Neural cell (in vitro differentiated cells): Measurements from ENCODE around the gene ABL2. TPM values are rescaled to one million over a fixed set of nuclear protein-coding genes. Genes with fewer than 3 reads are reported as not detected.

Experiments
- H2AFZ ChIP-seq: fragments of 200-600, 300-800 bp; sonication (generic), shearing (Covaris generic); 2 replicates; pipeline ENCODE4 v1.6.0; 2014; ENCODE audit warnings: low read depth, mild to moderate bottlenecking, antibody characterized with exemption, low read length, moderate library complexity
- H3F3A ChIP-seq: fragments of 200-600 bp; shearing (Covaris generic); 2 replicates; pipeline ENCODE4 v1.6.1; 2016; ENCODE audit warnings: mild to moderate bottlenecking, moderate library complexity, mixed read lengths, antibody characterized with exemption, low read length; ENCODE audit not compliant: insufficient read depth, poor library complexity, severe bottlenecking
- H3K27ac ChIP-seq: fragments of 200-600, 300-800 bp; sonication (generic), shearing (Covaris generic); 2 replicates; pipeline ENCODE4 v1.5.1; 2014; ENCODE audit warnings: mild to moderate bottlenecking, low read length, moderate library complexity
- H3K27me3 ChIP-seq: fragments of 300-800, 200-600 bp; sonication (generic), shearing (Covaris generic); 2 replicates; pipeline ENCODE4 v1.6.0; 2014; ENCODE audit warnings: mild to moderate bottlenecking, low read depth, low read length, moderate library complexity; ENCODE audit not compliant: insufficient read depth
- H3K36me3 ChIP-seq: fragments of 300-800, 200-600 bp; sonication (generic), shearing (Covaris generic); 2 replicates; pipeline ENCODE4 v1.5.1; 2014; ENCODE audit warnings: mild to moderate bottlenecking, antibody characterized with exemption, low read length, moderate library complexity; ENCODE audit not compliant: insufficient read depth
- H3K4me2 ChIP-seq: fragments of 300-800, 200-600 bp; sonication (generic), shearing (Covaris generic); 2 replicates; pipeline ENCODE4 v1.6.0; 2014; ENCODE audit warnings: mild to moderate bottlenecking, low read length
- H3K4me3 ChIP-seq: fragments of 300-800, 200-600 bp; sonication (generic), shearing (Covaris generic); 2 replicates; pipeline ENCODE4 v1.5.1; 2014; ENCODE audit warnings: mild to moderate bottlenecking, low read length, moderate library complexity
- H3K79me2 ChIP-seq: fragments of 200-600 bp; shearing (Covaris generic); replicated peaks from 2 replicates; pipeline ENCODE4 v1.6.0; 2014; ENCODE audit warnings: mild to moderate bottlenecking, low read length, moderate library complexity; ENCODE audit not compliant: insufficient read depth
- H3K9ac ChIP-seq: fragments of 300-800, 200-600 bp; sonication (generic), shearing (Covaris generic); 2 replicates; pipeline ENCODE4 v1.6.1; 2016; ENCODE audit warnings: mild to moderate bottlenecking, low read length, mixed read lengths
- H3K9me2 ChIP-seq: fragments of 200-600 bp; shearing (Covaris generic); 2 replicates; pipeline ENCODE4 v1.6.1; 2016; ENCODE audit warnings: mild to moderate bottlenecking, low read length, mixed read lengths; ENCODE audit not compliant: insufficient read depth
- H3K9me3 ChIP-seq: fragments of 200-600, 300-800 bp; sonication (generic), shearing (Covaris generic); 2 replicates; pipeline ENCODE4 v1.6.1; 2016; ENCODE audit warnings: mild to moderate bottlenecking, mixed run types, low read length, moderate library complexity, mixed read lengths
- H4K20me1 ChIP-seq: fragments of 200-600 bp; shearing (Covaris generic); 2 replicates; pipeline ENCODE4 v1.6.1; 2016; ENCODE audit warnings: mild to moderate bottlenecking, mixed run types; ENCODE audit not compliant: insufficient read depth
- EP300 ChIP-seq: fragments of 450-650 bp; conservative IDR thresholded peaks from 2 replicates; pipeline ENCODE4 v1.6.1; 2014; ENCODE audit warnings: antibody characterized with exemption, mild to moderate bottlenecking, moderate library complexity; ENCODE audit not compliant: poor library complexity, severe bottlenecking
- EZH2 ChIP-seq: fragments of 200-600, 300-800 bp; shearing (Covaris generic), sonication (generic); IDR thresholded peaks from 2 replicates; pipeline ENCODE4 v1.6.1; 2014; ENCODE audit warnings: antibody characterized with exemption, low read length, borderline replicate concordance, mild to moderate bottlenecking; ENCODE audit not compliant: insufficient read depth, poor library complexity, severe bottlenecking
- MXI1 ChIP-seq: fragments of 450-650 bp; conservative IDR thresholded peaks from 2 replicates; pipeline ENCODE4 v1.6.1; 2014; ENCODE audit warnings: antibody characterized with exemption, mild to moderate bottlenecking; ENCODE audit not compliant: poor library complexity, severe bottlenecking
- POLR2AphosphoS5 ChIP-seq: IDR thresholded peaks from 2 replicates; pipeline ENCODE4 v1.6.1; 2012
- RAD21 ChIP-seq: fragments of 450-650 bp; conservative IDR thresholded peaks from 2 replicates; pipeline ENCODE4 v1.6.1; 2014; ENCODE audit warnings: antibody characterized with exemption, mild to moderate bottlenecking, moderate library complexity
- SMC3 ChIP-seq: fragments of 450-650 bp; conservative IDR thresholded peaks from 2 replicates; pipeline ENCODE4 v1.6.1; 2014; ENCODE audit warnings: antibody characterized with exemption, mild to moderate bottlenecking, moderate library complexity; ENCODE audit not compliant: poor library complexity
- TAF1 ChIP-seq: IDR thresholded peaks from 2 replicates; pipeline ENCODE4 v1.6.1; 2012; ENCODE audit warnings: low read depth
- polyA minus RNA-seq: library from RNA; depleted of rRNA, polyadenylated mRNA; stranded (reverse); fragments of >200 nt; gene quantifications from 2 replicates; pipeline ENCODE4 v1.2.3, GENCODE V29; 2014
- polyA plus RNA-seq: library from polyadenylated mRNA; depleted of rRNA; stranded (reverse); fragments of >200 nt; gene quantifications from 2 replicates; pipeline ENCODE4 v1.2.3, GENCODE V29; 2014
- TF ChIP-seq, protein P1 (sequence below): IDR thresholded peaks from 2 replicates; pipeline ENCODE4 v1.6.1; 2012; ENCODE audit warnings: borderline replicate concordance
- TF ChIP-seq, protein P2 (sequence below): fragments of 450-650 bp; IDR thresholded peaks from 2 replicates; pipeline ENCODE4 v1.5.1; 2014; ENCODE audit warnings: antibody characterized with exemption, mild to moderate bottlenecking, moderate library complexity; ENCODE audit not compliant: poor library complexity, severe bottlenecking

ABL2 gene
- polyA plus RNA-seq (9.8 and 10.4 TPM in 2 replicates), polyA minus RNA-seq (40.9 and 46.8 TPM in 2 replicates)

DNA sequence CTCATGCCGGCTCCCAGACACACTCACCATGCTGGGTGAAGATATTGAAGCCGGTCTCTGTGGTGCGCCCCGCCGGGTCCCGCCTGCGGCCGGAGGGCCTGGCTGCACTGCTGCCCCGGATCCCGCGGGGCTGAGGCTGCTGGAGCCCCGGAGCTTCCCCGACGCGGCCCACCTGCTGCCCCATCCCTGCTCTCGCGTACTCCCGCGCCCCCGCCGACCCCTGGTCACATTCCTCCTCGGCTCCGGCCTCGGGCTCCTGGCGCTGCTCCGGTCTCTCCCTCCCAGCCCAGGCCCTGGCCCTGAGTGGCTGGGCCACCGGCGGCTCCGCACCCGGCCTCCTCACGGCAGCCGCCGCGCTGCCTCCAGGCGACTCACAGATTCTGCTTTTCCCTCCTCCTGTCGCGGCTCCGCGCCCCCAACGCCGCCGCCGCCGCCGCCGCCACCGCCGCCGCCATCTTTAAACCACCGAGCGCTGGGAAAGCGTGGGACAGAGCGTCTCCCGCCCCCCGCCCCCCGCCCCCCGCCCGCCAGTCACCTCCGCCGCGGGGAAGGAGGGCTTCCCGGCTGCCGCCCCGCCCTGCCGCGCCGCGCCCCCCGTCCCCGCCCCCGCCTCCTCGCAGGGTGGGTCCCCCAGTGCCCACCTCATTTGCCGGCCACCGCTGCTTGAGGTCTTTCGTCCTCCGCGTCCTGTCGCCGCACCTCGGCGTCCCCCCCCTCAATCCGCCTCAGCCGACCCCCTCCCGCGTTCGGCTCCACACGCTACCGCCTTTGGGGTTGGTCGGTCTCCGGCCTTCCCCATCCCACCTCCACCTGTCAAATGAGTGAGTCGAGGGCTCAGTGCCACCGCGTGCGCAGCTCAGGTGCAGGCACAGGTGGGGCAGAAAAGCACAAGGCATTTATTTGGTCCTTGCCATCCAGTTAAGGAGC is at the start of gene ABL2:
Gene ABL2 (minus strand): TSS at position 464 of the 927 bp plus-strand sequence. CDS start 280 bp downstream, at position 184.
- no peaks in the 10 kb centered on the region for H3K9me3 ChIP-seq
- H3K27me3 ChIP-seq = no peaks in the 10 kb centered on the region
- TF ChIP-seq TAF1 = peak; percentile 75
- no peak for TF ChIP-seq EP300
- TF ChIP-seq RAD21 = no peak
- TF ChIP-seq SMC3 = no peak
- TF ChIP-seq, protein P1, sequence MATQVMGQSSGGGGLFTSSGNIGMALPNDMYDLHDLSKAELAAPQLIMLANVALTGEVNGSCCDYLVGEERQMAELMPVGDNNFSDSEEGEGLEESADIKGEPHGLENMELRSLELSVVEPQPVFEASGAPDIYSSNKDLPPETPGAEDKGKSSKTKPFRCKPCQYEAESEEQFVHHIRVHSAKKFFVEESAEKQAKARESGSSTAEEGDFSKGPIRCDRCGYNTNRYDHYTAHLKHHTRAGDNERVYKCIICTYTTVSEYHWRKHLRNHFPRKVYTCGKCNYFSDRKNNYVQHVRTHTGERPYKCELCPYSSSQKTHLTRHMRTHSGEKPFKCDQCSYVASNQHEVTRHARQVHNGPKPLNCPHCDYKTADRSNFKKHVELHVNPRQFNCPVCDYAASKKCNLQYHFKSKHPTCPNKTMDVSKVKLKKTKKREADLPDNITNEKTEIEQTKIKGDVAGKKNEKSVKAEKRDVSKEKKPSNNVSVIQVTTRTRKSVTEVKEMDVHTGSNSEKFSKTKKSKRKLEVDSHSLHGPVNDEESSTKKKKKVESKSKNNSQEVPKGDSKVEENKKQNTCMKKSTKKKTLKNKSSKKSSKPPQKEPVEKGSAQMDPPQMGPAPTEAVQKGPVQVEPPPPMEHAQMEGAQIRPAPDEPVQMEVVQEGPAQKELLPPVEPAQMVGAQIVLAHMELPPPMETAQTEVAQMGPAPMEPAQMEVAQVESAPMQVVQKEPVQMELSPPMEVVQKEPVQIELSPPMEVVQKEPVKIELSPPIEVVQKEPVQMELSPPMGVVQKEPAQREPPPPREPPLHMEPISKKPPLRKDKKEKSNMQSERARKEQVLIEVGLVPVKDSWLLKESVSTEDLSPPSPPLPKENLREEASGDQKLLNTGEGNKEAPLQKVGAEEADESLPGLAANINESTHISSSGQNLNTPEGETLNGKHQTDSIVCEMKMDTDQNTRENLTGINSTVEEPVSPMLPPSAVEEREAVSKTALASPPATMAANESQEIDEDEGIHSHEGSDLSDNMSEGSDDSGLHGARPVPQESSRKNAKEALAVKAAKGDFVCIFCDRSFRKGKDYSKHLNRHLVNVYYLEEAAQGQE = peak; percentile 75
- TF ChIP-seq EZH2 = no peak
- TF ChIP-seq, protein P2, sequence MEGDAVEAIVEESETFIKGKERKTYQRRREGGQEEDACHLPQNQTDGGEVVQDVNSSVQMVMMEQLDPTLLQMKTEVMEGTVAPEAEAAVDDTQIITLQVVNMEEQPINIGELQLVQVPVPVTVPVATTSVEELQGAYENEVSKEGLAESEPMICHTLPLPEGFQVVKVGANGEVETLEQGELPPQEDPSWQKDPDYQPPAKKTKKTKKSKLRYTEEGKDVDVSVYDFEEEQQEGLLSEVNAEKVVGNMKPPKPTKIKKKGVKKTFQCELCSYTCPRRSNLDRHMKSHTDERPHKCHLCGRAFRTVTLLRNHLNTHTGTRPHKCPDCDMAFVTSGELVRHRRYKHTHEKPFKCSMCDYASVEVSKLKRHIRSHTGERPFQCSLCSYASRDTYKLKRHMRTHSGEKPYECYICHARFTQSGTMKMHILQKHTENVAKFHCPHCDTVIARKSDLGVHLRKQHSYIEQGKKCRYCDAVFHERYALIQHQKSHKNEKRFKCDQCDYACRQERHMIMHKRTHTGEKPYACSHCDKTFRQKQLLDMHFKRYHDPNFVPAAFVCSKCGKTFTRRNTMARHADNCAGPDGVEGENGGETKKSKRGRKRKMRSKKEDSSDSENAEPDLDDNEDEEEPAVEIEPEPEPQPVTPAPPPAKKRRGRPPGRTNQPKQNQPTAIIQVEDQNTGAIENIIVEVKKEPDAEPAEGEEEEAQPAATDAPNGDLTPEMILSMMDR = no peak
- peak; percentile 83 for TF ChIP-seq POLR2AphosphoS5
- TF ChIP-seq MXI1 = peak; percentile 75
- H3K79me2 ChIP-seq = peaks cover 36% of the 10 kb centered on the region
- no peaks in the 10 kb centered on the region for H3K36me3 ChIP-seq
- peak within 1 kb of the TSS; percentile 81 for H3K27ac ChIP-seq
- no peaks in the 10 kb centered on the region for H4K20me1 ChIP-seq
- peak within 1 kb of the TSS; percentile 95 for H3K4me3 ChIP-seq
- H3F3A ChIP-seq = no peaks in the 10 kb centered on the region
- H3K9ac ChIP-seq = peak within 1 kb of the TSS; percentile 92
- H2AFZ ChIP-seq = peak within 1 kb of the TSS; percentile 99
- H3K9me2 ChIP-seq = no peaks in the 10 kb centered on the region
- H3K4me2 ChIP-seq = peak within 1 kb of the TSS; percentile 91

DNA sequence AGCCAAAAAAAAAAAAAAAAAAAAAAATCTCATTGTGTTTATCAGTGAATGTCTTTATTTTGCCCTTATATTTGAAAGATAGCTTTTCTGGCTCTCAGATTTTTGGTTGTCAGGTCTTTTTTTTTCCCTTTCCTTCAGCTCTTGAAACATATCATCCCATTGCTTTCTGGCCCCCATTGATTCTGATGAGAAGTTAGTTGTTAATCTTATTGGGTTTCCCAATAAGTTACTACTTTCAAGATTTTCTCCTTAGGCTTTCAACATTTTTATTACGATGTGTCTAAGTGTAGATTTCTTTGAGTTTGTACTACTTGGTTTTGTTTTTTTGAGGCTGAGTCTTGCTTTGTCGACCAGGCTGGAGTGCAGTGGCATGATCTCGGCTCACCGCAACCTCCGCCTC is 49.4 kb upstream of the ABL2 start:
- no peaks in the 10 kb centered on the region for H3K27me3 ChIP-seq
- no peak overlapping the region for H3K27ac ChIP-seq
- no peak overlapping the region for H2AFZ ChIP-seq
- H3K9ac ChIP-seq = no peak overlapping the region
- no peak overlapping the region for H3K4me3 ChIP-seq
- H3K9me2 ChIP-seq = no peaks in the 10 kb centered on the region
- no peaks in the 10 kb centered on the region for H3K79me2 ChIP-seq
- no peaks in the 10 kb centered on the region for H4K20me1 ChIP-seq
- H3F3A ChIP-seq = no peaks in the 10 kb centered on the region
- TF ChIP-seq RAD21 (no peak), POLR2AphosphoS5 (no peak), MXI1 (no peak), EP300 (no peak), EZH2 (no peak), TAF1 (no peak), SMC3 (no peak)
- TF ChIP-seq, protein P2 = no peak
- TF ChIP-seq, protein P1 = no peak
- H3K4me2 ChIP-seq = no peak overlapping the region
- no peaks in the 10 kb centered on the region for H3K36me3 ChIP-seq
- H3K9me3 ChIP-seq = no peaks in the 10 kb centered on the region
